Muscle layer of colon (tissue), 2 donors: ENCODE results near the gene WHAMM.

Source experiments
- H3K27ac ChIP-seq: one replicate; pipeline ENCODE4 v1.7.0; 2013; ENCODE audit warnings: low read depth, mild to moderate bottlenecking, low read length, moderate library complexity
- H3K27me3 ChIP-seq, 2 donors: one replicate each; pipeline ENCODE4 v1.7.0; 2013; ENCODE audit warnings: low read length in 2 of 2, mild to moderate bottlenecking in 2 of 2; ENCODE audit not compliant: insufficient read depth in 2 of 2, control insufficient read depth in 1 of 2
- H3K36me3 ChIP-seq: one replicate; pipeline ENCODE4 v1.7.0; 2013; ENCODE audit warnings: mild to moderate bottlenecking, low read length; ENCODE audit not compliant: insufficient read depth
- H3K4me1 ChIP-seq: one replicate; pipeline ENCODE4 v1.7.0; 2013; ENCODE audit warnings: mild to moderate bottlenecking, low read length; ENCODE audit not compliant: insufficient read depth
- H3K4me3 ChIP-seq, 2 donors: one replicate each; pipeline ENCODE4 v1.7.0; 2013; ENCODE audit warnings: low read length in 2 of 2, low read depth in 1 of 2, mild to moderate bottlenecking in 1 of 2, moderate library complexity in 1 of 2
- H3K9ac ChIP-seq: one replicate; pipeline ENCODE4 v1.7.0; 2013; ENCODE audit warnings: low read length
- H3K9me3 ChIP-seq: one replicate; pipeline ENCODE4 v1.7.0; 2013; ENCODE audit warnings: mild to moderate bottlenecking, low read length
- donor health status: abdominal sarcoma.
- donor health status: Adenocarcinoma of cecum.

Gene WHAMM

DNA sequence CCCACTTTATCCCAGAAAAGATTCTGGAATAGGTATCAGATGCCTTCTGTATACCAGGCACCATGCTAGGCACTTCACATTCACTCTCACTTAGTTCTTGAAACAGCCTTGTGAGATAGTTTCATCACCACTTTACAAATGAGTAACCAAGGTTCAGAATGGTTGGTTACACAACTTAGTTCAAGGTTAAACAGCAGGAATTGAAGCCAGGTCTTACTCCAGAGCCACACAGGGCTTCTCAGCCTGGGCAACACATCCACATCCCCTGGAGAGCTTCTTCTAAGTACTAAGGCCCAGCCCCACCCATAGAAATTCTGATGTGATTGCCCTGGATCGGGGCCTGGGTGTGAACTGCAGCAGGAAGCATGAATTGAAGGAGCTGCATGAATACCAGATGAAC is 18.6 kb downstream of the WHAMM start:
- H3K36me3 ChIP-seq = peaks cover 69% of the 10 kb centered on the region
- H3K4me1 ChIP-seq = no peaks in the 10 kb centered on the region
- H3K4me3 ChIP-seq = no peak overlapping the region
- no peaks in the 10 kb centered on the region for H3K27me3 ChIP-seq
- H3K9ac ChIP-seq = no peak overlapping the region
- no peak overlapping the region for H3K27ac ChIP-seq
- H3K9me3 ChIP-seq = no peaks in the 10 kb centered on the region

GRCh38 chr15:82829234-82829633 is 19.8 kb downstream of the WHAMM start:
- Histone ChIP-seq H3K9me3 (no peaks in the 10 kb centered on the region), H3K4me3 (no peak overlapping the region), H3K27me3 (no peaks in the 10 kb centered on the region), H3K36me3 (peaks cover 72% of the 10 kb centered on the region), H3K27ac (no peak overlapping the region), H3K4me1 (no peaks in the 10 kb centered on the region), H3K9ac (no peak overlapping the region)

DNA sequence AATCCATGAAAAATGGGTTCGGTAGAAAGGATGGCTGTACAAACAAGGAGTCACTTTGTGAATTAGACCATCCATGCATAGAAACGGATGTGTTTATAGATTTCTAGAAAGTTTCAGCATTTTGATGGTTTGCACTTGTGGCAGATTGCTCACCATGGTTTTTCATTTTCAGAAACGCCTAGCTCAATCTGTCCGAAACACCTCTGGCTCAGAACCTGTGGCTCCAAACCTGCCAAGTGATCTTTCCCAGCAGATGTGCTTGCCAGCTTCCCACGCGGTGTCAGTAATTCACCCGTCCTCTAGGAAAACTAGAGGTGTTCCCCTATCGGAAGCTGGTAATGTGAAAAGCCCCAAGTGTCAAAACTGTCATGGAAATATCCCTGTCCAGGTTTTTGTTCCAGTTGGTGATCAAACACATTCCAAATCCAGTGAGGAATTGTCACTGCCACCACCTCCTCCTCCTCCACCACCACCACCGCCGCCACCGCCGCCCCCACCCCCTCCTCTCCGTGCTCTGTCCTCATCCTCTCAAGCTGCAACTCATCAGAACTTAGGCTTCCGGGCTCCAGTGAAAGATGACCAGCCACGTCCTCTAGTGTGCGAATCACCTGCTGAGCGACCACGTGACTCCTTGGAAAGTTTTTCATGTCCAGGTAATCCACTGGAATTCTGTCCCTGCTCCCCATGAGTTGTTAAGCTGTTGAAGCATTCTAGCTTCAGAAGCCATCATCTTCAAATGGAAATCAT is 21.2 kb downstream of the WHAMM start:
- Histone ChIP-seq H3K36me3 (peaks cover 78% of the 10 kb centered on the region), H3K4me3 (no peak overlapping the region), H3K27me3 (no peaks in the 10 kb centered on the region), H3K9me3 (no peaks in the 10 kb centered on the region), H3K27ac (no peak overlapping the region), H3K9ac (no peak overlapping the region), H3K4me1 (no peaks in the 10 kb centered on the region)

- no peak overlapping the region for H3K4me3 ChIP-seq
- H3K36me3 ChIP-seq = peaks cover 81% of the 10 kb centered on the region
- no peak overlapping the region for H3K9ac ChIP-seq
- H3K27ac ChIP-seq = no peak overlapping the region
- H3K27me3 ChIP-seq = no peaks in the 10 kb centered on the region
- H3K4me1 ChIP-seq = no peaks in the 10 kb centered on the region
- H3K9me3 ChIP-seq = no peaks in the 10 kb centered on the region
Measured at GRCh38 chr15:82831894-82832600, 22.6 kb downstream of the WHAMM start.

GRCh38 chr15:82832601-82833361 is 23.4 kb downstream of the WHAMM start:
- Histone ChIP-seq H3K27me3 (no peaks in the 10 kb centered on the region), H3K4me1 (no peaks in the 10 kb centered on the region), H3K27ac (no peak overlapping the region), H3K9ac (no peak overlapping the region), H3K4me3 (no peak overlapping the region), H3K9me3 (no peaks in the 10 kb centered on the region), H3K36me3 (peaks cover 79% of the 10 kb centered on the region)

- Histone ChIP-seq H3K9me3 (no peaks in the 10 kb centered on the region), H3K9ac (no peak overlapping the region), H3K27ac (no peak overlapping the region), H3K27me3 (no peaks in the 10 kb centered on the region), H3K36me3 (peaks cover 74% of the 10 kb centered on the region), H3K4me1 (no peaks in the 10 kb centered on the region), H3K4me3 (no peak overlapping the region)
Measured at GRCh38 chr15:82833362-82833682, 23.9 kb downstream of the WHAMM start.

GRCh38 chr15:82835391-82835917 is 26.0 kb downstream of the WHAMM start:
- H3K9me3 ChIP-seq = no peaks in the 10 kb centered on the region
- peaks cover 57% of the 10 kb centered on the region for H3K36me3 ChIP-seq

DNA sequence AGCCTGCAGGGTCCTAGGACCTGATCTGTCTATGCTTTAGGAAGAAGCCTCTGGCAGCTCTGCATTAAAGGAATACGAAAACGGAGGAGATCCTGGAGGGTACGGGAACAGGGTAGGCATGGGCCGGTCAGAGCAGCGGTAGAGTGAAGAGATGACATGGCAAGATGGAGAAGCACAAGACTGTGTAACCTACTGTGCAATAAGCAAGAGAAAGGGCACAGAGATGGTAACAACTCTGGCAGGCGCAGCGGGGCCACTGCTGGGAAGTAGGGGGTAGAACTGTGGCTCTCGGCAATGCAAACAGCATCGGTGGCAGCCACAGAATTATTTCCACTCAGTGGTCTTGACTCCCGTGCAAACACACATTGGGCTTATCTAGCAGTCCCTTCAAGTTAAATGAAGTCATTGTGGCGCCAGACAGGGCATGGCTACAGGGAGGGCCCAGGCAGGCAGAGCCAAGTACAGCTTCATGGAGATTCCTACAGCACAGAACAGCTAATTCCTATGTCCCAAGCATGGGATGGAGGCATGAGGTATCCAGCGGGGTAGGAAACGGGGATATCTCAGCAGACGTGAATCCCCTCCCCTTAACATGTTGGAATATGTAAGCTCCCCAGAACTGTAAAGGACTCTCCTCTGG is 28.8 kb downstream of the WHAMM start:
- Histone ChIP-seq H3K9me3 (no peaks in the 10 kb centered on the region), H3K36me3 (peaks cover 30% of the 10 kb centered on the region), H3K4me1 (no peaks in the 10 kb centered on the region), H3K4me3 (no peak overlapping the region), H3K9ac (no peak overlapping the region), H3K27ac (no peak overlapping the region), H3K27me3 (no peaks in the 10 kb centered on the region)

More at GRCh38 chr15:82835391-82835917, 26.0 kb downstream of the WHAMM start:
- Histone ChIP-seq H3K27ac (no peak overlapping the region), H3K4me1 (no peaks in the 10 kb centered on the region), H3K4me3 (no peak overlapping the region), H3K27me3 (no peaks in the 10 kb centered on the region), H3K9ac (no peak overlapping the region)

DNA sequence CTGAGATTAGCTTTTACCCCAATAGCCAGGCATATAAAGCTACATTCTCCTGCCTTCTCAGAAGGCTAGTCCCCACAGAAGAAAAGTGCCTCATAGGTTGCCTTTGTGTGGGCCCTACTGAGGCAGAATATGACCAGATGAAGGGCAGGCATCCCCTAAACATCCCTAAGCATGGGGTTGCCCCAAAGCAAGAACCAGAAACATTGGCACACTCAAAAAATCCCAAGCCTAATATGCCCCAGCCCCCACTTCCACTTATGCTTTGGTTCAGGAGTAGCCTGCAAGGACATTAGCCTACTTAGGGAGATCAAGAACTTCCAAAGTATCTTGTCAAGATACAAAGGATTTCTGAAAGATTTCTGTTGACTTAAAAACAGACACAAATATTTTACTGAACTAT is 29.7 kb downstream of the WHAMM start:
- Histone ChIP-seq H3K9ac (no peak overlapping the region), H3K27me3 (no peaks in the 10 kb centered on the region), H3K9me3 (no peaks in the 10 kb centered on the region), H3K27ac (no peak overlapping the region), H3K4me3 (no peak overlapping the region), H3K4me1 (no peaks in the 10 kb centered on the region), H3K36me3 (peaks cover 25% of the 10 kb centered on the region)

DNA sequence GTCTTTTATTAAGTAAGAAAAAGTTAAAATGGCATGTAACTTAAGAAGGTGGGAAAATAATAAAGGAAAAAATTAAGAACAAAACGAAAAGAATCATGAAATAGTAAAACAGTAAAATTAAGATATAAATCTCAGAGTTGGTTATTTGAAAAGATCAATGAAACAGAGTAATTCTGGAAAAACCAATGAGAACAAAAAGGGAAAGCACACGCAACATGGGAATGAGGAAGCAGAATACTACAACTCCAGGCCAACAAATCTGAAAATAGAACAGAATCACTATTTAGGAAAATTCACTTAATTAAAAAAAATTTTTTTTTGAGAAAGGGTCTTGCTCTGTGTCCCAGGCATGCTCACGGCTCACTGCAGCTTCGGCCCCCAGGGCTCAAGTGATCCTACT is 30.7 kb downstream of the WHAMM start:
- Histone ChIP-seq H3K9ac (no peak overlapping the region), H3K36me3 (peaks cover 18% of the 10 kb centered on the region), H3K27ac (no peak overlapping the region), H3K9me3 (no peaks in the 10 kb centered on the region), H3K27me3 (no peaks in the 10 kb centered on the region), H3K4me1 (no peaks in the 10 kb centered on the region), H3K4me3 (no peak overlapping the region)

GRCh38 chr15:82843566-82843965 is 34.1 kb downstream of the WHAMM start:
- Histone ChIP-seq H3K4me1 (no peaks in the 10 kb centered on the region), H3K9ac (no peak overlapping the region), H3K27ac (no peak overlapping the region), H3K27me3 (no peaks in the 10 kb centered on the region), H3K9me3 (no peaks in the 10 kb centered on the region), H3K4me3 (no peak overlapping the region), H3K36me3 (no peaks in the 10 kb centered on the region)
